ENCODE results near the gene COL15A1.
"Not testable (repeated sequence)": the region's sequence is repeated elsewhere in the genome, so short reads cannot be mapped to it uniquely, and the experiment has no call there.

The COL15A1 gene

GRCh38 chr9:98994172-98995058, 50.7 kb downstream of the COL15A1 start:
- no peak for DNase-seq (ENCODE audit: low read depth)

- DNase-seq (ENCODE audit: low read depth): no peak
Measured at GRCh38 chr9:98995059-98995671, 51.5 kb downstream of the COL15A1 start.

DNA sequence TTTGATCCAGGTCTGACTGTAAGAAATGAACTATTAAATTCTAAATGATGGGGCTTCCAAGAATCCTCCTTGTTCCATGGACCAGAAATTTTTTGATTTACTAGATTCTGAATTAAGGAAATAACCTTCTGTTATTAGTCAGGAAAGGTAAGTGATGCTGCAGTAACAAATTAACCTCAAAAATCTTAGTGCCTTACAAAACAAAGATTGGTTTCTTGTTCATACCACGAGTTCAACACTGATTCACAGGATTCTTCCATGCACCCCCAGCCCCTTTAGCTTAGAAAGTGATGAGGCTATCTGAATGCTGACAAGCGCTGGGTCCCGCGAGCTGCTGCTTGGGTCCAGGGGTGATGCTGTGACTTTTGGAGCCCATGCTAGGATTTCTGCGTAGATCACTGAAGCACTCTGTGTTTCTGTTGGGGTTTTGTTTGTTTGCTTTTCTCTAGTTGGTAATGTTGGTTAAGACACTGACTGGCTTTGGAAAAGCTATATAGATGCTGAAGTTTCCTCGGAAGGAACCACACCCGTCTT, 52.3 kb downstream of the COL15A1 start:
- DNase-seq (ENCODE audit: low read depth): no peak

- no peak for DNase-seq (ENCODE audit: low read depth)
Measured at GRCh38 chr9:98997604-98998003, 53.9 kb downstream of the COL15A1 start.

DNA sequence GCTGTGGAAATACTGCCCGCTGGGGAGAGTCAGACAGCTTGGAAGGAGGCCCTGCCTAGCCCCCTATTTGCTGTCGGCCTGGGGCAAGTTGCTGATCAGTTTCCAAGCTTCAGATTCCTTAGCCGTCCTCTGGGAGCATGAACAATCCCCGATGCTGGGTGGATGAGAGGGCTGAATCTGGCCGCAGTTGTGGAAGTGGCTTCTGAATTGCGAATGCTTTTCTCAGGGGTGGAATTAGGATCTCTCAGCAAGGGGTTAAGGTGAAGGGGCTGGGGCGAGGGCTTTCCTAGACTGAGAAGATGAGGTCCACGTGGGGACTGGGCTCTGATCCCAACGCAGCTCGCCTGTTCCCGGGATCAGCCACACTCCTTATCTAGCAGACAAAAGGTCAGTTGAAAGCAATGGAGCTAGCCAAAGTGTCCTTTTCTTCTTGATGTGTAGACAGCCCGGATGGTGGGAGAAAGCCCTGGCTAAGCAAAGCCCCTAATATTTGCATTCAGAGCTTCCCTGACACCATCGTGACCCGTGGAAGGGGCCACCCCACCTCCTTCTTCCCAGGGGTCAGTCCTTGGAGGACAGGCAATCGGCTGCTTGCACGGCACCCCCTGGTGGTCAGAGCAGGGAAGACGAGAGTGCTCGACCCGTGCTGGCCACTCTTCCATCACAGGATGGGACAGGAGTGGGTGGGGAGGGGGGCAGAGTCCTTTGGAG, 54.9 kb downstream of the COL15A1 start:
- DNase-seq (ENCODE audit: low read depth): peak; percentile 57

GRCh38 chr9:98999152-98999525, 55.4 kb downstream of the COL15A1 start:
- DNase-seq (ENCODE audit: low read depth): no peak

- DNase-seq (ENCODE audit: low read depth): peak; percentile 21
Measured at GRCh38 chr9:99000476-99001395, 57.0 kb downstream of the COL15A1 start.

- DNase-seq (ENCODE audit: low read depth): no peak
Measured at GRCh38 chr9:99001892-99002291, 58.2 kb downstream of the COL15A1 start.

- no peak for DNase-seq (ENCODE audit: low read depth)
Measured at GRCh38 chr9:99002706-99003105, 59.0 kb downstream of the COL15A1 start.

DNA sequence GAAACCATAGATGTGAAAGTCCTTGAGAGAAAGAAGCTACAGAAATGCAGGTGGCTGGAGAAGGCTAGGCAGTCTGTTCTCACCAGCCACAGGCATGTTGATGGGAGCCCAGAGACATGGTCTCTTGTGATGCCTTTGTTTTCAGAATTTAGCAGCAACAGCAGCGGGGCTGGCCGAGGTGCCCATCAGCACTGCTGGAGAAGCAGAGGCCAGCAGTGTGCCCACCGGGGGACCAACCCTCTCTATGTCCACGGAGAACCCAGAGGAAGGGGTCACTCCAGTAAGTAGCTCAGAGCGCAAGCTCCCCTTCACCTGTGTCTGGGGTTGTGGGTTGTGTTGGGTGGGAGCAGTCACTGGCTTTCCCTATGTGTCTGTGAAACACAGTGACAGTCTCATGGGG, 59.6 kb downstream of the COL15A1 start:
- no peak for DNase-seq (ENCODE audit: low read depth)

DNA sequence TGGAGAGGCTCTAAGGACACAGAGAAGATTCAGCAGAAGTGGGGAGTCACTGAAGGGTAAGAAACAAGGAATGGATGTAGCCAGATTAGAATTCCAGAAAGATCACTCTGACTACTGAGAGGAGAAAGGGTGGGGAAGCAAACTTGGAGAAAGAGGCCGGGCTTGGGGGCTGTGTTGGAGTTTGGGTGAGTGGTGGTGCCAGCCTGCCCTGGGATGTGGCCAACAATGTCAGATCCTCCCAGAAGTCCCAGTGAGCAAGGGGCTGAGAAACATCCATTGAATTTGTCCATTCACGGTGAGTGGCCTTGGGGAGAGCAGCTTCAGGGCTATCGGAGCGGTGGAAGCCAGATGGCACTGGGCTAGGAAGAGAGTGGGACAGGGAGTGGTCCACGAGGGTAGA, 60.4 kb downstream of the COL15A1 start:
- DNase-seq (ENCODE audit: low read depth): no peak

DNA sequence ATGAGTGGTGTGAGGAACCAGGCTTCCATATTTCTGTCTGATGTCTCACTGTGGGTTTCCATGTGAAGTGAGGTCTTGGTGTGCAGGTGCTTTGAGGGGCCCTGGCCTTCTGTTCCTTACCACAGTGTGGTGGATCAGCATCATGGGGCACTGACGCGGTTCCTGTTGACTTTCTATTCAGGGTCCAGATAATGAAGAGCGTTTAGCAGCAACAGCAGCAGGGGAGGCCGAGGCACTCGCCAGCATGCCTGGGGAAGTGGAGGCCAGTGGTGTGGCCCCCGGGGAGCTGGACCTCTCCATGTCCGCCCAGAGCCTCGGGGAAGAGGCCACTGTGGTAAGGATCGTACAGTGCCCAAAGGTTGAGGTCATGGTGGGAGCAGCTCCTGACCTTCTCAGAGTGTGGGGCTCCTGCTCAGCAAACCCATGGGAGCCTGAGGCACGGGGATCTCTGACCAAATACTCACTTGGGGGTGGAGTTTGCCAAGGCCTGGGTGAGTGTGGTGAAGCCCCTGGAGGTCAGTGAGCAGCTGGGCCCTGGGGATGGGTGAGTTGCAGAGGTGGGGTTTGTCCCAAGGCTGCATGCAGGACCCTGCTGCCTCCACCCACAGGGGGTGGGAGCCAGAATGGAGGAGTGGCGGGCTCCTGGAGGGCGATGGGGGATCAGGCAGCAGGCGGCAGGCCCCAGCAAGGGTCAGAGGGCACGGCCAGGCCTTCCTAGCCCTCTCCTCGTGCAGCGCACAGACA, 61.2 kb downstream of the COL15A1 start:
- no peak for DNase-seq (ENCODE audit: low read depth)

DNA sequence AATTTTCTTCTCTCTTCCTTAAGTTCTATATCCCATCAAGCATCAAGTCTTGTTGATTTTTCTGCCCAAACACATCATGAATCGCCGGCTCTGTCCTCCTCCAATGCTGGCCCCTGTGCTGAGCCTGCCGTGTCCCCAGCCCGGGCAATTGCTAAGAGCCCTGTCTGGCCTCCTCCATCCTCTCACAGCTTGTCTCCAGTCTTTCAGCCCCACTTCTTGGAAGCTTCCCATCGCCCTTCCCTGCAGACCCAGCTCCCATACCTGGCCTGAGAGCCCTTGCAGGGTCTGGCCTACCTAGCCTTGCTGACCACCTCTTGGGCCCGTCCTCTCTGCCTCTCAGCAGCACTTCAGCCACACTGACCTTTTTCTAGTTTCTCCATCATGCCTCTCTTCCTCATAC, 61.9 kb downstream of the COL15A1 start:
- DNase-seq (ENCODE audit: low read depth): no peak

DNA sequence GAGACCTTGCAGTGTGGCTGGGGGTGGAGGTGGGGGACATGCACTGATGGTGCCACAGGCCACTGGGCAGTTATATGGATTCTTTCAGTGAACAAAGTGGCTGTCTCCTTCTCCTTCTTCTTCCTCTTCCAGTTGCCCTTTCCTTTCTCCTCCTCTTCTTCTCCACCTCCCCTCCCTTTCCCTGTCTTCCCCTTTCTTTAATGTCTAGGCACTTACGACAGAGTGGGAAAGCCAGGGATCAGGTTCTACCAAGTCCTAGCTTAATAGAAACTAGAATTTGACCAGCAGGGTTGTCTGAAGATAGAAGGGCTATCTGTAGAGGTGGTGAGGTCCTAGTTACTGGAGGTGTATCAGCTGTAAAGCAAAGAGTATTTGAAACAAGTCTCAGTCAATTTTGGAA, 62.8 kb downstream of the COL15A1 start:
- DNase-seq (ENCODE audit: low read depth): no peak

DNA sequence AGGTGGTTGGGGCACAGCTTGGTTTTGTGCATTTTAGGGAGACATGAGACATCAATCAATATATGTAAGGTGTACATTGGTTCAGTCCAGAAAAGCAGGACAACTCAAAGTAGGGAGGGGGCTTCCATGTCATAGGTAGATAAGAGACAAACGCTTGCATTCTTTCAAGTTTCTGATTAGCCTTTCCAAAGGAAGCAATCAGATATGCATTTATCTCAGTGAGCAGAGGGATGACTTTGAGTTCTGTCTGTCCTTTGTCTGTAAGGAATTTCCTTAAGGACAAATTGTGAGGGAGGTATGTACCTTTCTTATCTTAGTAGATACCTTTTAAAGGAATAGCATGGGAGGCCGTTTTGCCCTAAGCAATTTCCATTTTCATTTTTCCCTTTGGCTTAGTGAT, 63.3 kb downstream of the COL15A1 start:
- DNase-seq (ENCODE audit: low read depth): no peak

- no peak for DNase-seq (ENCODE audit: low read depth)
Measured at GRCh38 chr9:99008203-99008602, 64.5 kb downstream of the COL15A1 start.

- DNase-seq (ENCODE audit: low read depth): not testable (repeated sequence)
Measured at GRCh38 chr9:99010393-99010792, 66.7 kb downstream of the COL15A1 start.

DNA sequence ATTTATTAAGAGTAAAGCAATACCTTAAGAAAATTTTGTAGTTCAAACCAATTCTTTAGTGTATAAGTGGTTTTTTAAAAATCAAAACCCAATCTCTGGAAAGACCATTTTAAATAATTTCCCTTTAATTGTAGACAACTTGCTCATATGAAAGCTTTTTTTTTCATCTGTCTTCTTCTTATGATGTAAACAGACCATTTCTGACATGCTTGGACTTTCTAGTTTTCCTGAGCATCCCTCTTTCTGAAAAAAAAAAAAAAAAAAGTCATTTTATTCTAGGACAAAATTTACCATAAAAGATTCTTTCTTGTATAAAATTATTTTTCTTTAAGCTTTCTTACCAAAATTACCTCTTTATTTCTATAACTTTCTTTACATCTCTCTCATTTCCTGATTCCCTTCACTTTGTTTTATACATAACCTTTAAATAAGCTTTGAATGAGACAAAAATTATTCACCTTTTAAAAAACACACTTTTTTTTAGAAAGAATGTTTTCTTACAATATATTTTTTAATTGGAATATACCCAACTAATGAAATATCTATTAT, 67.5 kb downstream of the COL15A1 start:
- no peak for DNase-seq (ENCODE audit: low read depth)

DNA sequence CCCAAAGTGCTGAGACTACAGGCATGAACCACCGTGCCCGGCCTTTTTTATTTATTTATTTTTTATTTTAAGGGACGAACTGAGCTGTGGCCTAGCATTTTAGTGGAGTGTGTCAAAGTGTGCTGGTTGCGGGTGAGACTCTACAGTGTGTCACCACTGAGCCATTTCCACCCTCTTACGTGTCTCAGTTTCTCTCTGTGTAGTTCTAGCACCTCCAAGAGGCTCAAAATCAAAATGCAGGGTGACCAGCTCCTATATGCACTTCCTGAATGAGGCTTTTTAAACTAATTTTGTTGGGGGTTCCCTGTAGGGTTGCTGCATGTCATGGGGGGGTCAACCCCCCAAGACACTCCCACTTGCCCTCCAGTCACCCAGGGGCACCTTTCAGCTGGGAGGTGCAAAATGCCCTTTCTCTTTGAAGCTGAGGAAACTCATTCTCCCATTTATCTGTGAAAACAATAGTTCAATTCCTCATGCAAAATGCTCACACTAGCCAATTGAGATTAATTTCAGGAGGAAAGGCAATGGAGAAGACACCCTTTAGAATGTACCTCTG, 69.3 kb downstream of the COL15A1 start:
- no peak for DNase-seq (ENCODE audit: low read depth)

- DNase-seq (ENCODE audit: low read depth): no peak
Measured at GRCh38 chr9:99013550-99013949, 69.8 kb downstream of the COL15A1 start.

Data from activated T-cell treated with anti-CD3 and anti-CD28 coated beads for 48 hours (primary cell).